Neural progenitor cell (in vitro differentiated cells): ENCODE measurements around the gene CA5A. TPM values are rescaled to one million over a fixed set of nuclear protein-coding genes. Genes with fewer than 3 reads are reported as not detected.

Experiments used
- DNase-seq: peaks from one replicate; pipeline ENCODE4 v3.0.0-alpha.2; 2016; ENCODE audit warnings: low spot score
- H2AFZ ChIP-seq: fragments of 200-600 bp; sonication (generic); replicated peaks from 2 replicates; pipeline ENCODE4 v1.6.1; 2016; ENCODE audit warnings: antibody characterized with exemption
- H3F3A ChIP-seq: fragments of 200-600 bp; sonication (generic); 2 replicates; pipeline ENCODE4 v1.6.1; 2016; ENCODE audit warnings: antibody characterized with exemption, low read depth
- H3K27ac ChIP-seq: fragments of 200-600 bp; sonication (generic); 2 replicates; pipeline ENCODE4 v1.5.1; 2016; ENCODE audit warnings: mild to moderate bottlenecking
- H3K27me3 ChIP-seq: fragments of 200-600 bp; sonication (generic); 2 replicates; pipeline ENCODE4 v1.6.1; 2016; ENCODE audit warnings: mild to moderate bottlenecking, moderate library complexity
- H3K36me3 ChIP-seq: fragments of 200-600 bp; sonication (generic); 2 replicates; pipeline ENCODE4 v1.5.1; 2016
- H3K4me1 ChIP-seq: fragments of 200-600 bp; sonication (generic); 2 replicates; pipeline ENCODE4 v1.6.1; 2016; ENCODE audit warnings: mixed run types
- H3K4me2 ChIP-seq: fragments of 200-600 bp; sonication (generic); 2 replicates; pipeline ENCODE4 v1.6.1; 2016
- H3K4me3 ChIP-seq: fragments of 200-600 bp; sonication (generic); 2 replicates; pipeline ENCODE4 v1.5.1; 2016
- H3K79me2 ChIP-seq: fragments of 200-600 bp; sonication (generic); 2 replicates; pipeline ENCODE4 v1.6.1; 2016; ENCODE audit warnings: low read depth
- H3K9ac ChIP-seq: fragments of 200-600 bp; sonication (generic); 2 replicates; pipeline ENCODE4 v1.6.1; 2016
- H3K9me3 ChIP-seq: fragments of 200-600 bp; sonication (generic); 2 replicates; pipeline ENCODE4 v1.5.1; 2016; ENCODE audit warnings: low read depth
- H4K20me1 ChIP-seq: fragments of 200-600 bp; sonication (generic); 2 replicates; pipeline ENCODE4 v1.6.1; 2016; ENCODE audit warnings: low read depth
- H3K27ac Mint-ChIP-seq: 3 replicates; pipeline ENCODE4 v1.8.0; 2021; ENCODE audit warnings: mixed read lengths
- H3K27me3 Mint-ChIP-seq: 2 replicates; pipeline ENCODE4 v1.8.0; 2022; ENCODE audit warnings: low read depth, mild to moderate bottlenecking, inconsistent platforms, moderate library complexity, mixed read lengths; ENCODE audit not compliant: insufficient read depth
- H3K36me3 Mint-ChIP-seq: 3 replicates; pipeline ENCODE4 v1.8.0; 2021; ENCODE audit warnings: mixed read lengths
- H3K4me1 Mint-ChIP-seq: 3 replicates; pipeline ENCODE4 v1.8.0; 2021; ENCODE audit warnings: mixed read lengths
- H3K4me3 Mint-ChIP-seq: 3 replicates; pipeline ENCODE4 v1.8.0; 2021; ENCODE audit warnings: mild to moderate bottlenecking, moderate library complexity, mixed read lengths
- H3K9me3 Mint-ChIP-seq: 3 replicates; pipeline ENCODE4 v1.8.0; 2020; ENCODE audit warnings: mixed read lengths
- CTCF ChIP-seq: fragments of 200-600 bp; sonication (generic); IDR thresholded peaks from 2 replicates; pipeline ENCODE4 v1.5.1; 2017; ENCODE audit warnings: antibody characterized with exemption, mild to moderate bottlenecking
- EZH2 ChIP-seq: fragments of 200-600 bp; sonication (generic); IDR thresholded peaks from 2 replicates; pipeline ENCODE4 v1.6.1; 2017; ENCODE audit warnings: antibody characterized with exemption, mild to moderate bottlenecking, moderate library complexity
- EZH2phosphoT487 ChIP-seq: fragments of 200-600 bp; sonication (generic); IDR thresholded peaks from 2 replicates; pipeline ENCODE4 v1.6.1; 2017; ENCODE audit warnings: antibody characterized with exemption
- total RNA-seq: library from RNA; depleted of rRNA; stranded (reverse); fragments of >200 nt; gene quantifications from 2 replicates; pipeline ENCODE4 v1.2.3, GENCODE V29; 2015; ENCODE audit warnings: low replicate concordance

The CA5A gene
- total RNA-seq, 1 donor from 2014 or later = not detected

- peaks cover 11% of the 10 kb centered on the region for H3F3A ChIP-seq
- peak overlapping the region; percentile 43 for H3K4me2 ChIP-seq
- TF ChIP-seq EZH2 = no peak
- no peak for TF ChIP-seq CTCF
- no peak for TF ChIP-seq EZH2phosphoT487
- peaks cover 3% of the 10 kb centered on the region for H3K36me3 Mint-ChIP-seq
- no peaks in the 10 kb centered on the region for H3K27me3 ChIP-seq
- no peaks in the 10 kb centered on the region for H4K20me1 ChIP-seq
- no peak overlapping the region for H3K27ac ChIP-seq
- DNase-seq = peak; percentile 88
- H3K9me3 Mint-ChIP-seq = no peaks in the 10 kb centered on the region
- H3K36me3 ChIP-seq = no peaks in the 10 kb centered on the region
- H3K27me3 Mint-ChIP-seq = peaks cover 3% of the 10 kb centered on the region
- H3K79me2 ChIP-seq = no peaks in the 10 kb centered on the region
- H3K4me3 ChIP-seq = no peak overlapping the region
- H3K4me3 Mint-ChIP-seq = no peak overlapping the region
- peaks cover 33% of the 10 kb centered on the region for H3K4me1 Mint-ChIP-seq
- H3K27ac Mint-ChIP-seq = peak overlapping the region; percentile 65
- H3K9me3 ChIP-seq = no peaks in the 10 kb centered on the region
- H3K9ac ChIP-seq = no peak overlapping the region
- peaks cover 16% of the 10 kb centered on the region for H3K4me1 ChIP-seq
- H2AFZ ChIP-seq = no peak overlapping the region
These were observed 82.8 kb downstream of the CA5A start for GRCh38 chr16:87853411-87854052.

DNA sequence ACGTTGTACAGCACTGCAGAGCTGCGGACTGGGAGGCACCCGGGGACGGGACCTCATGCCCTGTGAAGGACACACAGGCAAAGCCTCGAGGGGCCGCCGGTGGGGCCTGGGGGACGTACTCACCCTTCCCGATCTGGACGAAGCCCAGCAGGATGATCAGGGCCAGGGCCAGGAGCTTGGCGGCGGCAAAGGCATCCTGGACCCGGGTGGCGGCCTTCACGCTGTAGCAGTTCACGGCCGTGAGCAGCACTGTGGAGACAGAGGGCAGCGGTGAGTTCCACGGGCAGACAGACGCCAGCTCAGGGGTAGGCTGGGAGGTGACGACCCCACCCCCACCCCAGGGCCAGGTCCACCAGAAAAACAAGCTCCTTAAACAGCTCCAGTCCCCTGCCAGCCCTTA is 84.7 kb downstream of the CA5A start:
- Histone ChIP-seq H2AFZ (no peak overlapping the region), H3K36me3 (no peaks in the 10 kb centered on the region), H3K79me2 (no peaks in the 10 kb centered on the region), H3K4me3 (no peak overlapping the region), H4K20me1 (no peaks in the 10 kb centered on the region), H3K4me1 (peaks cover 29% of the 10 kb centered on the region), H3K9me3 (no peaks in the 10 kb centered on the region), H3K27ac (no peak overlapping the region), H3K9ac (no peak overlapping the region), H3K27me3 (no peaks in the 10 kb centered on the region), H3K4me2 (no peak overlapping the region), H3F3A (peaks cover 19% of the 10 kb centered on the region)
- Mint-ChIP-seq H3K27me3 (peaks cover 3% of the 10 kb centered on the region), H3K4me1 (peaks cover 35% of the 10 kb centered on the region), H3K4me3 (no peak overlapping the region), H3K36me3 (peaks cover 3% of the 10 kb centered on the region), H3K9me3 (no peaks in the 10 kb centered on the region), H3K27ac (no peak overlapping the region)
- no peak for TF ChIP-seq CTCF
- no peak for TF ChIP-seq EZH2phosphoT487
- TF ChIP-seq EZH2 = no peak
- DNase-seq = peak; percentile 35

GRCh38 chr16:87851141-87851587 is 85.2 kb downstream of the CA5A start:
- H3K27ac Mint-ChIP-seq = no peak overlapping the region
- H3K4me1 Mint-ChIP-seq = peaks cover 34% of the 10 kb centered on the region
- peaks cover 3% of the 10 kb centered on the region for H3K36me3 Mint-ChIP-seq
- peaks cover 3% of the 10 kb centered on the region for H3K27me3 Mint-ChIP-seq
- Histone ChIP-seq H3K4me1 (peaks cover 29% of the 10 kb centered on the region), H3K36me3 (no peaks in the 10 kb centered on the region), H3F3A (peaks cover 19% of the 10 kb centered on the region), H3K4me2 (no peak overlapping the region), H4K20me1 (no peaks in the 10 kb centered on the region), H3K79me2 (no peaks in the 10 kb centered on the region), H2AFZ (no peak overlapping the region), H3K9me3 (no peaks in the 10 kb centered on the region), H3K4me3 (no peak overlapping the region), H3K9ac (no peak overlapping the region), H3K27me3 (no peaks in the 10 kb centered on the region), H3K27ac (no peak overlapping the region)
- no peak for TF ChIP-seq EZH2
- no peak for TF ChIP-seq EZH2phosphoT487
- no peak overlapping the region for H3K4me3 Mint-ChIP-seq
- no peak for DNase-seq
- no peaks in the 10 kb centered on the region for H3K9me3 Mint-ChIP-seq
